IPS-18a (cell line): ENCODE measurements around the gene RNLS.

Source experiments
- H3K27ac ChIP-seq: one replicate; pipeline ENCODE4 v1.5.1; 2013; ENCODE audit warnings: low read length
- H3K27me3 ChIP-seq: one replicate; pipeline ENCODE4 v1.6.1; 2013; ENCODE audit warnings: mild to moderate bottlenecking, low read length; ENCODE audit not compliant: control insufficient read depth, insufficient read depth
- H3K36me3 ChIP-seq: one replicate; pipeline ENCODE4 v1.6.1; 2013; ENCODE audit warnings: low read depth, low read length; ENCODE audit not compliant: control insufficient read depth
- H3K4me1 ChIP-seq: one replicate; pipeline ENCODE4 v1.6.1; 2013; ENCODE audit warnings: low read depth, low read length; ENCODE audit not compliant: control insufficient read depth
- H3K4me3 ChIP-seq: one replicate; pipeline ENCODE4 v1.5.1; 2013; ENCODE audit warnings: low read length
- H3K9ac ChIP-seq: one replicate; pipeline ENCODE4 v1.6.1; 2013; ENCODE audit warnings: mild to moderate bottlenecking, low read length, moderate library complexity
- H3K9me3 ChIP-seq: one replicate; pipeline ENCODE4 v1.6.1; 2013; ENCODE audit warnings: low read depth, low read length; ENCODE audit not compliant: control insufficient read depth

RNLS gene

DNA sequence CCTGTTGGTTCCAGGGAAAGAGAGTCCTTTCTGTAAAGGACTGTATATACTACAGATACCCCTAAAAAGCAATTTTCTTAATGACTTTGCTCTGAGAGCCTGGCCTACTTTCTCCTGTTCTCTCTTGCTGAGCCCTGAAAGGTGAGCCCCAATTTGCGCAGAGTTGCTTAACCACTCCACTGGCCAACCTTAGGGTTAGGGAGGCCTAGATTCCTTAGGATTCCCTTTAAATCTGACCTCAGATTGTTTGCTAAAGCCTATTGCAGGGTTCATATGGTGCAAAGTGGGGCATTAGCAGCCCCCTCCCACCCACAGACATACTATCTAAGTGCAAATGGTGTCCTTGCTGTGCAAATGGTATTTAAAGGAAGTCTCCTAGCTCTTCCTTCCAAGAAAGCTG, 164.2 kb downstream of the RNLS start:
- no peak overlapping the region for H3K9ac ChIP-seq
- no peak overlapping the region for H3K27ac ChIP-seq
- no peaks in the 10 kb centered on the region for H3K36me3 ChIP-seq
- H3K4me3 ChIP-seq, result no peak overlapping the region
- H3K4me1 ChIP-seq, result peaks cover 14% of the 10 kb centered on the region
- H3K9me3 ChIP-seq, result no peaks in the 10 kb centered on the region
- no peaks in the 10 kb centered on the region for H3K27me3 ChIP-seq

DNA sequence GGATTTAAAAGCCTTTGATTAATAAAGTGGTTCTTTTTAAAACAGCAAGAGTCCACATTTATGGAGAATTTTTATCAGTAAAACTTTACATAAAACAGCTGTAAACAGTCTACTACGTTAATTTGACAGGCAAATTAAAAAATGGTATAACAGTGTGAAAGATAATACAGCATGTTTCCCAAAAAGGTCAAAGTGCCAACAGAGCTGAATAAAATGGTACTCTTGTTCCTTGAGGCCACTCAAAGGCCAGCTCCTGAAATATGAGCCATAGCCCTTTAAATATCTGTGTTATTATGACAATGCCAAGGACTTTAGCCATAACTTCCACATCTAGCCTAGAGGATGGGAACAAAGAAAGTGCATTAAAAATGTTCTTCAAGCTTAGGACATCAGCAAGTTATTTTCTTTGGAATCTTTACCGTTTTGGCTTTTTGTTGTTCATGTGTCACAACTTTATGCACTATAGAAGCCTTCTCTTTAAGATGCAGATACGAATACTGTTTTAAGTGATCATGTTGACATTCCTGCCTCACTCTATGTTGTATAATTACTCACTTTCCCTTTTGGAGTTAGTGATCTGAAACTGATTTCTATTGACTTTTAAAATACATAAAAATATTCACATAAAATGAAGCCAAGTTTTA, 165.6 kb downstream of the RNLS start:
- Histone ChIP-seq H3K27me3 (no peaks in the 10 kb centered on the region), H3K9ac (no peak overlapping the region), H3K36me3 (no peaks in the 10 kb centered on the region), H3K27ac (no peak overlapping the region), H3K4me1 (peaks cover 14% of the 10 kb centered on the region), H3K9me3 (no peaks in the 10 kb centered on the region), H3K4me3 (no peak overlapping the region)

DNA sequence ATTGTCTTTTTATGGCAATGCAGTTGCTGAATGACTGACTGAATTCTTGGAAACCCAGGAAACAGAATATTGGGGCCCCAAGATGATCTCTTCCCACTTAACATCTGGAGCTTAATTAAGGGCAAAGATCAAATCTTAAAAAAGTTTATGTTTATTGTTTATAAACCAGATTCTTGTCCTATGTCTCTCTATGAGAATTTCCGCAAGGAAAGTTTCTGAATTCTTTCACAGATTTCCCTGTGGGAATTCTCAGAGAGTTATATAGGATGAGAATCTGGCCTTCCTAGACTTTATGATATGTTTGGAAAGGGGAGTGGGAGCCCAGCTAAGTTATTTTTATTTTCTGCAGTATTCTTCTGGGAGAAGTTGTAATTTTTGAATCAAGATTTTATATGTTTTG, 166.3 kb downstream of the RNLS start:
- Histone ChIP-seq H3K27me3 (no peaks in the 10 kb centered on the region), H3K36me3 (no peaks in the 10 kb centered on the region), H3K4me1 (peaks cover 14% of the 10 kb centered on the region), H3K4me3 (no peak overlapping the region), H3K9me3 (no peaks in the 10 kb centered on the region), H3K9ac (no peak overlapping the region), H3K27ac (no peak overlapping the region)

DNA sequence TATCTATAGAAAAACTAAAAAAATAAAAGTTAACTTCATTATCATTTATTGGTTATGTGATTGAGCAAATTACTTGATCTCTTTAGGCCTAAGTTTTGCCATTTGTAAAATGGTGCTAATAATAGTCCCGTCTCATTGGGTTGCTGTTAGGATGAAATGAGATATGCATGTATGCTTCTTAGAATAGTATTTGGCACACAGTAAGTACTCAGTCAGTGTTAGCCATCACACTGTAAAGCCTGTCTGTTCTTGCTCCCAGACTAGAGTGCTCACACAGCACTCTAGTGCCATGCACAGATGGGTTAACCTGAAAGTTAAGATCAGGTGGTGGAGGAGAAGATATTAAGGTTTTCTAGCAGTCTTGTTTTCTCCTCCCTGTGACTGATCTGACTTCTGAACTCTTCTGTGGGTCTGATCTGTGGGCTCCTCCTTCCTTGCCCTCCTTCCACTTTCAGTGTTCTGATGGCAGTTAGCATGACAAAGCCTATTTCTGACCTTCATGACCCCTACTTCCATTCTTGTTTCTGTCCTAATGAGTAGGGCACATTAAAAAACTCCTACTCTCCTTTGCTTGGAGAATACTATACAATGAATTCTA, 167.5 kb downstream of the RNLS start:
- H3K9me3 ChIP-seq, result no peaks in the 10 kb centered on the region
- peaks cover 14% of the 10 kb centered on the region for H3K4me1 ChIP-seq
- H3K36me3 ChIP-seq, result no peaks in the 10 kb centered on the region
- H3K27ac ChIP-seq, result no peak overlapping the region
- H3K27me3 ChIP-seq, result no peaks in the 10 kb centered on the region
- no peak overlapping the region for H3K4me3 ChIP-seq
- H3K9ac ChIP-seq, result no peak overlapping the region

DNA sequence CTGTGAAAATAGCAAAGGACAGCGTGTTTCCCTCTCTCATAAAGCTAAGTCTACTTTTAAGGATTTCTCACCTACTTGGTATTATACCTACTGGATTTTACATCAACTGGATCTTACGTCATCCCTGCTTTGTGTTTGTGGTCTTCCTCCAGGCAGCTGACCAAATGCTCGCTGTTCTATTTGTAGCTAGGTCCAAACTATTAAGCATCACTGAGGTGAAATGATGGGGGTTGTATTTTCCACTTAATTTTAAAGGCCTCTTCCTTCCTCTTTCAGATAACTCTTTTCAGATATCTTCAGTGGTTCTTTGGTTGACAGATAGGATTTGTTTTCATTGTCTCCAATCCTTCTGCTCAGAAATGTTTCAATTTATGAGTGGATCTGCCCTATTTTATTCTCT, 169.7 kb downstream of the RNLS start:
- H3K4me1 ChIP-seq, result peaks cover 8% of the 10 kb centered on the region
- H3K9me3 ChIP-seq, result no peaks in the 10 kb centered on the region
- no peak overlapping the region for H3K9ac ChIP-seq
- H3K27me3 ChIP-seq, result no peaks in the 10 kb centered on the region
- no peaks in the 10 kb centered on the region for H3K36me3 ChIP-seq
- no peak overlapping the region for H3K4me3 ChIP-seq
- no peak overlapping the region for H3K27ac ChIP-seq

DNA sequence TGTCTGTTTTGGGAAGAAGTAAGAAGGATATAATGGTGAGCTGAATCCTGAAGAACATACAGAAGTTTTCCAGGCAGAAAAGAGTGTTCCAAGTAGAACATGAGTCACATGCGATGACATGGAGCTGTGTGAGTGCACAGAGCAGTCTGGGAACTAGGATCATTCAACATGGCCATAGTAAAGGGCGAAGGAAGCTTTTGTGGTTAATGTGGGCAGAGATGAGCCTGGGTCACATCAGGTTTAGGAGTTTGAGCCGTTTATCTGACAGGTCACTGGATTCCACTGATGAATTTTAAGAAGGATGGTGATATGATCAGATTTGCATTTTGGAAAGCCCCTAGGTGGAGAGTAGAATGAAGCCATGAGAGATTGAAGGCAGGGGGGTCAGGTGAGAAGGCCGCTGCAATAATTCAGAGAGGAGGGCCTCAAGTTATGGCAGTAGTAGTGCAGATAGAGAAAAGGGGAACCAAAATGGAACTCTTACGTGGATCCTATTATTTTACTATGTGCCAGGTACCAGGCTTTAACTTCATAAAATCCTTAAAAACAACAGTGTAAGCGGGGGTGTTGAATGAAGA, 171.3 kb downstream of the RNLS start:
- no peaks in the 10 kb centered on the region for H3K36me3 ChIP-seq
- no peak overlapping the region for H3K4me3 ChIP-seq
- H3K9ac ChIP-seq, result no peak overlapping the region
- H3K9me3 ChIP-seq, result no peaks in the 10 kb centered on the region
- H3K27me3 ChIP-seq, result no peaks in the 10 kb centered on the region
- H3K27ac ChIP-seq, result no peak overlapping the region
- peaks cover 4% of the 10 kb centered on the region for H3K4me1 ChIP-seq

DNA sequence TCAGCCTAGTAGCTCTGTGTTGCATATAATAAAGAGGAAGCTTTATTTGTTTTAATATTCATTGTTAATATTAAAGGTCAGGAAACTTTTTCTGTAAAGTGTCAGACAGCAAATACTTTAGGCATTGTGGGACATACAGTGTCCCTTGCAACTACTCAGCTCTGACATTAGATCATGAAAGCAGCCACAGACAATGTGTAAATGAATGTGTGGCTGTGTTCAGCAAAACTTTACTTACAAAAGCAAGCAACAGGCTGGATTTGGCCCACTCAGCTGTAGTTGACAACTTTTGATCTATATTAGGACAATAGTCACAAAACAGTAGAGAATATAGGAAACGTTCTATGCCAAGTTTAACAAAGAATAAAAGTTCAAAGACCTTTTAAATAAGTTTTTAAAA, 173.3 kb downstream of the RNLS start:
- no peak overlapping the region for H3K4me3 ChIP-seq

DNA sequence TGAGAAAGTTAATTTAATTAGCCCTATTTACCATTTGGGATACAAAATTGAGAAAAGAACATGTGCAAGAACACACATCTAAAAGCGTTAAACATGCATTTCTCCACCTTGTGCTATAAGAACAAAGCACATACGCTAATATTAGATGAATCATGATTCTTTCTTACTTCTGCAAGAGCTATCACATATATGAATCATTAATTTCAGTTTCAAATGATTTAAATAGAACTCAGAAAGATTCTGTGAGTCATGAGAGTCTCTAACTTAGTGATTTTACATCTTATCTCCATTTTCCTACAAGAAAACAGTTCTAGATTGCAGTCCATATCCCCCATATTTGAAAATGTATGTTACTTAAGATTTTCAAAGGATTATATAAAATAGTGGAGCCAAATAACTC, 173.9 kb downstream of the RNLS start:
- no peak overlapping the region for H3K4me3 ChIP-seq

More for the DNA sequence above, 173.3 kb downstream of the RNLS start:
- Histone ChIP-seq H3K27ac (no peak overlapping the region), H3K9me3 (no peaks in the 10 kb centered on the region), H3K4me1 (no peaks in the 10 kb centered on the region), H3K9ac (no peak overlapping the region), H3K27me3 (no peaks in the 10 kb centered on the region), H3K36me3 (no peaks in the 10 kb centered on the region)

DNA sequence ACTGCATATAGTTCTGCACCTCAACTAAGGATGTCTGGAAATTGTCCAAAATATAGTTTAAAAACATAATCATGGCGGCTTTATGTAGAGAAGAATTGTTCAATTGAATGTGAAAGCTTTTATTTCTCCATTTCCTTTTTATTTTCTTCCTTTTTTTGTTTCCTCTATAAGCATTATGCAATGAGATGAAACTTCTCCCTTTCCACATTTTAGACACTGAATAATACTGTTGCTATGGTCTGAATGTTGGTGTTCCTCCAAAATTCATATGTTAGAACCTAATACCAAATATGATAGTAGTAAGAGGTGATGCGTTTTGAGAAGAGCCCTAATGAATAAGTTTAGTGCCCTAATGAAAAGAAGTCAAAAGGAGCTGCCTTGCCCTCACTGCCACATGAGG, 175.0 kb downstream of the RNLS start:
- H3K4me3 ChIP-seq, result no peak overlapping the region
- no peak overlapping the region for H3K9ac ChIP-seq
- no peaks in the 10 kb centered on the region for H3K36me3 ChIP-seq
- H3K4me1 ChIP-seq, result no peaks in the 10 kb centered on the region
- no peaks in the 10 kb centered on the region for H3K27me3 ChIP-seq
- no peak overlapping the region for H3K27ac ChIP-seq
- no peaks in the 10 kb centered on the region for H3K9me3 ChIP-seq

More for the DNA sequence above, 173.9 kb downstream of the RNLS start:
- Histone ChIP-seq H3K36me3 (no peaks in the 10 kb centered on the region), H3K9me3 (no peaks in the 10 kb centered on the region), H3K9ac (no peak overlapping the region), H3K27me3 (no peaks in the 10 kb centered on the region), H3K4me1 (no peaks in the 10 kb centered on the region), H3K27ac (no peak overlapping the region)

DNA sequence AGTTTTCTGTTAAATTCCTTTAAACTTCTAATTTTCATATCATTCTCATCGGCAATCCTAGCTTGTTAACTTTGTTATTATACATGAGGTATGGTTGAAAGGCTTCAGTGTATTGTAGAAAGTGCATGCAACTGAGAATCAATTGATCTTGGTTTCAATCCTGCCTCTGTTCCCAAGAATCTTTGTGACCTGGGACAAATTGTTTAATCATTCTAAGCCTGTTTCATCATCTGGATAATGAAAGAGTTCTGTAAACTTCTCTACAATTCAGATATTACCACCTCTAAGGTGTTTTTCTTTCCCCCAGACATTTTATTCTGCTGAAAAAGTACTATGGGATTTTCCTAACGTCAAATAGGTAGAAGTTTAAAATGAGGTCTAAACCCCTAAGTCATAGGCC, 179.0 kb downstream of the RNLS start:
- Histone ChIP-seq H3K27ac (no peak overlapping the region), H3K4me3 (no peak overlapping the region), H3K4me1 (no peaks in the 10 kb centered on the region), H3K27me3 (no peaks in the 10 kb centered on the region), H3K9me3 (no peaks in the 10 kb centered on the region), H3K9ac (no peak overlapping the region), H3K36me3 (no peaks in the 10 kb centered on the region)

DNA sequence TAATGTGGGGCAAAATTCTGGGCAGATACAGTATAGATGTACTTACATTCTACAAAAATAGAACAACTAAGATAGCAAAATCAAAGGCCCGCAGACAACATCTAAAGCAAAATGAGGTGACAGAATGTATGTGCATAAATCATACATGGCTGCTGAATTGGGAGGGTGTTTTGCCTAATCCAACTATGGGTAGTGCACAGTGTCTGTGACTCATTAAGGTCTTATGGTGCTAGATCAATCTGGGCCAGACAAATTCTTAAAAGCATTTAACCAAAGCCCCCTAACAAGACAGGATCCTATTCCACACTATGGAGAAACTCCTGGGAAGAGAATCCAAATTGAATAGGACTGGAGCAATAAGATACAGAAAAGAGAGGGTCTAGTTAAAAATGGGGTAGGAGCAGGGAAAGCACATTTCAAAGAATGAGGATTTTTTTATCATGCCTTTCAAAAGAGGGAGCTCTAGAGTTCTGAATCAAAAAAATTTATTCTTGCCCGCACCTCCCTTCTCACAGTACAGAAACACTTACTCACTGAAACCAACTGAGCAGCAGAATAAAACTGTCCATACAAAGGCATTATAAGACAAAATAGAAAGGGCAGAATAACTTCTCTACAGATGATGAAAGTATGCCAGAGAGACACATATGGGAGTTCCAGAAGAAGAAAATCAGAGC, 181.3 kb downstream of the RNLS start:
- H3K9ac ChIP-seq, result no peak overlapping the region
- H3K27me3 ChIP-seq, result no peaks in the 10 kb centered on the region
- H3K27ac ChIP-seq, result no peak overlapping the region
- no peaks in the 10 kb centered on the region for H3K9me3 ChIP-seq
- no peak overlapping the region for H3K4me3 ChIP-seq
- H3K36me3 ChIP-seq, result no peaks in the 10 kb centered on the region
- H3K4me1 ChIP-seq, result no peaks in the 10 kb centered on the region
